ENCODE results near the gene TESPA1. TPM values are rescaled to one million over a fixed set of nuclear protein-coding genes. Genes with fewer than 3 reads are reported as not detected.

TESPA1 gene
- polyA plus RNA-seq, 1 of the 3 experiments (the other 2 are of a cell fraction): not detected

DNA sequence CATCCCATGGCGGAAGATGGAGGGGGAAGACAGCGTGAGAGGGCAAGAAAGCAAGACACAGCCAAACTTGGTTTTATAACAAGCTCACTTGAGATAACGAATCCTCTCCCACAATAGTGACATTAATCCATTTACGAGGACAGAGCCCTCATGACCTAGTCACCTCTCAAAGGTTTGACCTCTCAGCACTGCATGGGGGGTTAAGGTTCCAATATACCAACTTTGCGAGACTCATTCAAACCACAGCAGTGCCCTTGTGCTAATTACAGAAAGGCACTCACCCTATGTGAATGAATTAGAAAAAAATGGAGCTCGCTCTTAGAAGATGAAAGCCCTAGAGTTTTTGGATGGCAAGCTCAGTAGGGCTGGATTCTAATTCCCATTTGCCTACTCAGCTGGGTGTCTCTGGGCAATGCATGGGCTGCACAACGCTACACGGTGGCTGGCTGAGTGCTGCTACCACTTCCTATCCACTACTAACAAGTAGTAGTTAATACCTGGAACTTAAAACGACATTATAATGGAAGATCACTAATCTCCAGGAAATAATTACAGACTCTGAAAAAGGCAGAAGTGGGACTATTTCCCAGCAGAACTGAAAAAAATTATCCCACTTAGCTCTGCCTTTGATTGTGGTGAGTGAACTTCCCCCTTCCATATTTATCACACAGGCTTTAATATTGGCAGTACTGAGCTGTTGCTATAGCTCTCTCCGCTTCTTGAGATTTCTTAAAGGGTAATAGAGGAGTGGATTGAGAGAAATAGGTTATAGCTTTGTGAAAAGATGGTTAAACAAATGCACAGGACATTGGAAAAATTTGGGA is 27.5 kb downstream of the TESPA1 start:
- ChIA-PET POLR2A (no interaction called here), CTCF (interaction anchor here (0.7 to 3.9 kb wide), 8 partner anchors 9 to 361 kb away, joined by 3 to 55 read pairs (median 4); no protein-coding TSS in a partner anchor)
- DNase-seq: no peak
- Histone ChIP-seq H3K4me3 (ENCODE audit: low read depth in 2 of 2, low read length in 1 of 2) (no peak overlapping the region), H2AFZ (ENCODE audit: low read depth) (no peak overlapping the region), H3K36me3 (replicated peaks in 1 of 2; ENCODE audit: control insufficient read depth in 1 of 2, insufficient read depth in 2 of 2, low read length in 1 of 2) (no peaks in the 10 kb centered on the region), H3K4me1 (ENCODE audit: control insufficient read depth in 1 of 2, insufficient read depth in 2 of 2, low read depth in 1 of 2, low read length in 1 of 2) (no peaks in the 10 kb centered on the region), H3K27me3 (ENCODE audit: insufficient read depth) (peaks cover 28% of the 10 kb centered on the region; the same call in 1 of the 2 replicates), H3K9me2 (no peaks in the 10 kb centered on the region), H3K4me2 (no peak overlapping the region), H3K9ac (no peak overlapping the region), H3K79me2 (ENCODE audit: insufficient read depth) (no peaks in the 10 kb centered on the region), H3K9me3 (no peaks in the 10 kb centered on the region), H3K27ac (ENCODE audit: low read depth in 2 of 2, low read length in 1 of 2) (no peak overlapping the region), H3F3A (replicated peaks; ENCODE audit: insufficient read depth) (no peaks in the 10 kb centered on the region), H4K20me1 (ENCODE audit: insufficient read depth) (no peaks in the 10 kb centered on the region)
- WGBS (ENCODE audit: low lambda C conversion rate): 18% methylated on average over 10 of the region's 10 CpGs
- TF ChIP-seq, protein P1, sequence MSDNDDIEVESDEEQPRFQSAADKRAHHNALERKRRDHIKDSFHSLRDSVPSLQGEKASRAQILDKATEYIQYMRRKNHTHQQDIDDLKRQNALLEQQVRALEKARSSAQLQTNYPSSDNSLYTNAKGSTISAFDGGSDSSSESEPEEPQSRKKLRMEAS (IDR thresholded peaks at IDR 0.05; ENCODE audit: low read depth): no peak
- TF ChIP-seq, protein P2, sequence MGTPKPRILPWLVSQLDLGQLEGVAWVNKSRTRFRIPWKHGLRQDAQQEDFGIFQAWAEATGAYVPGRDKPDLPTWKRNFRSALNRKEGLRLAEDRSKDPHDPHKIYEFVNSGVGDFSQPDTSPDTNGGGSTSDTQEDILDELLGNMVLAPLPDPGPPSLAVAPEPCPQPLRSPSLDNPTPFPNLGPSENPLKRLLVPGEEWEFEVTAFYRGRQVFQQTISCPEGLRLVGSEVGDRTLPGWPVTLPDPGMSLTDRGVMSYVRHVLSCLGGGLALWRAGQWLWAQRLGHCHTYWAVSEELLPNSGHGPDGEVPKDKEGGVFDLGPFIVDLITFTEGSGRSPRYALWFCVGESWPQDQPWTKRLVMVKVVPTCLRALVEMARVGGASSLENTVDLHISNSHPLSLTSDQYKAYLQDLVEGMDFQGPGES (IDR thresholded peaks at IDR 0.05; ENCODE audit: low read depth, low read length): no peak
- TF ChIP-seq YY1 (IDR thresholded peaks at IDR 0.05; ENCODE audit: low read depth): no peak
- TF ChIP-seq RXRA (IDR thresholded peaks at IDR 0.05; ENCODE audit: borderline replicate concordance, low read depth): no peak
- no peak for TF ChIP-seq FOXM1 (IDR thresholded peaks at IDR 0.05; ENCODE audit: low read depth)
- no peak for TF ChIP-seq GATA2 (CRISPR knock-in tag; IDR thresholded peaks at IDR 0.05)
- TF ChIP-seq SMC3 (IDR thresholded peaks at IDR 0.05; ENCODE audit: low read depth, low read length): no peak
- TF ChIP-seq, protein P3, sequence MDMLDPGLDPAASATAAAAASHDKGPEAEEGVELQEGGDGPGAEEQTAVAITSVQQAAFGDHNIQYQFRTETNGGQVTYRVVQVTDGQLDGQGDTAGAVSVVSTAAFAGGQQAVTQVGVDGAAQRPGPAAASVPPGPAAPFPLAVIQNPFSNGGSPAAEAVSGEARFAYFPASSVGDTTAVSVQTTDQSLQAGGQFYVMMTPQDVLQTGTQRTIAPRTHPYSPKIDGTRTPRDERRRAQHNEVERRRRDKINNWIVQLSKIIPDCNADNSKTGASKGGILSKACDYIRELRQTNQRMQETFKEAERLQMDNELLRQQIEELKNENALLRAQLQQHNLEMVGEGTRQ (IDR thresholded peaks at IDR 0.05; ENCODE audit: borderline replicate concordance, low read depth, low read length): no peak
- TF ChIP-seq SIN3A (IDR thresholded peaks at IDR 0.05; ENCODE audit: borderline replicate concordance, low read depth, low read length): no peak
- TF ChIP-seq, protein P4, sequence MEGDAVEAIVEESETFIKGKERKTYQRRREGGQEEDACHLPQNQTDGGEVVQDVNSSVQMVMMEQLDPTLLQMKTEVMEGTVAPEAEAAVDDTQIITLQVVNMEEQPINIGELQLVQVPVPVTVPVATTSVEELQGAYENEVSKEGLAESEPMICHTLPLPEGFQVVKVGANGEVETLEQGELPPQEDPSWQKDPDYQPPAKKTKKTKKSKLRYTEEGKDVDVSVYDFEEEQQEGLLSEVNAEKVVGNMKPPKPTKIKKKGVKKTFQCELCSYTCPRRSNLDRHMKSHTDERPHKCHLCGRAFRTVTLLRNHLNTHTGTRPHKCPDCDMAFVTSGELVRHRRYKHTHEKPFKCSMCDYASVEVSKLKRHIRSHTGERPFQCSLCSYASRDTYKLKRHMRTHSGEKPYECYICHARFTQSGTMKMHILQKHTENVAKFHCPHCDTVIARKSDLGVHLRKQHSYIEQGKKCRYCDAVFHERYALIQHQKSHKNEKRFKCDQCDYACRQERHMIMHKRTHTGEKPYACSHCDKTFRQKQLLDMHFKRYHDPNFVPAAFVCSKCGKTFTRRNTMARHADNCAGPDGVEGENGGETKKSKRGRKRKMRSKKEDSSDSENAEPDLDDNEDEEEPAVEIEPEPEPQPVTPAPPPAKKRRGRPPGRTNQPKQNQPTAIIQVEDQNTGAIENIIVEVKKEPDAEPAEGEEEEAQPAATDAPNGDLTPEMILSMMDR (IDR thresholded peaks at IDR 0.05): no peak
- TF ChIP-seq EP300 (IDR thresholded peaks at IDR 0.05; ENCODE audit: borderline replicate concordance in 1 of 2, low read depth in 1 of 2, low read length in 1 of 2): no peak
